Naive thymus-derived CD8-positive, alpha-beta T cell (primary cell): Measurements from ENCODE around the gene C21orf91. TPM values are rescaled to one million over a fixed set of nuclear protein-coding genes. Genes with fewer than 3 reads are reported as not detected.
A peak's percentile ranks its signal among the peaks of the same experiment; 100 is the strongest.

Experiments
- ATAC-seq, 2 donors: fragments of 150-1000 bp; cut with Tn5 transposase in 1 of 2; sonication (Bioruptor Pico), chemical (Tn5 transposase) in 1 of 2; 1 replicate in 1 of 2; 2 replicates in 1 of 2; pipeline ENCODE4 v1.10.0; 2021; ENCODE audit warnings: mild to moderate bottlenecking in 2 of 2, moderate library complexity in 2 of 2
- POLR2A ChIA-PET: fragments of 350-600 bp; sonication (Branson Sonifier 250); formaldehyde crosslinking; loops from one replicate; lab custom pipeline; 2021; ENCODE audit warnings: antibody characterized with exemption; lab: Charles Lee
- DNase-seq, 10 donors: peaks; one replicate each; pipeline versions ENCODE4 v3.0.0 to v3.0.0-alpha.2; 2020 to 2022
- H3K27ac Mint-ChIP-seq, 10 donors: one replicate each; pipeline ENCODE4 v1.8.0; 2020 to 2022; ENCODE audit warnings: mild to moderate bottlenecking in 10 of 10, mixed read lengths in 10 of 10, moderate library complexity in 4 of 10, inconsistent platforms in 1 of 10
- H3K27me3 Mint-ChIP-seq, 5 donors: one replicate each; pipeline ENCODE4 v1.8.0; 2021 to 2022; ENCODE audit warnings: mixed read lengths in 5 of 5
- H3K36me3 Mint-ChIP-seq, 3 donors: one replicate each; pipeline ENCODE4 v1.8.0; 2020 to 2022; ENCODE audit warnings: mixed read lengths in 3 of 3, mild to moderate bottlenecking in 2 of 3, inconsistent platforms in 1 of 3
- H3K4me1 Mint-ChIP-seq, 4 donors: one replicate each; pipeline ENCODE4 v1.8.0; 2021 to 2022; ENCODE audit warnings: mixed read lengths in 4 of 4
- H3K4me3 Mint-ChIP-seq, 10 donors: one replicate each; pipeline ENCODE4 v1.8.0; 2020 to 2022; ENCODE audit warnings: mild to moderate bottlenecking in 10 of 10, mixed read lengths in 10 of 10, moderate library complexity in 6 of 10, inconsistent platforms in 1 of 10
- H3K9me3 Mint-ChIP-seq, 9 donors: one replicate each; pipeline ENCODE4 v1.8.0; 2020 to 2022; ENCODE audit warnings: mixed read lengths in 9 of 9, mild to moderate bottlenecking in 3 of 9, inconsistent platforms in 1 of 9, moderate library complexity in 1 of 9
- polyA plus RNA-seq, 3 donors: library from polyadenylated mRNA; unstranded; fragments of 300-500 nt; fragmentation: Illumina TruSeq; gene quantifications; one replicate each; pipeline ENCODE4 v1.2.3, GENCODE V29; 2021
- total RNA-seq, 8 experiments: library from RNA in 2 of 8; stranded (reverse) in 2 of 8; gene quantifications; one replicate each; pipeline ENCODE4 v1.2.3 and lab custom pipeline; 2021 to 2026

The C21orf91 gene
- total and polyA plus RNA-seq, 5 experiments from 2014 or later = 30.7 to 56.4 (median 40.3) TPM

DNA sequence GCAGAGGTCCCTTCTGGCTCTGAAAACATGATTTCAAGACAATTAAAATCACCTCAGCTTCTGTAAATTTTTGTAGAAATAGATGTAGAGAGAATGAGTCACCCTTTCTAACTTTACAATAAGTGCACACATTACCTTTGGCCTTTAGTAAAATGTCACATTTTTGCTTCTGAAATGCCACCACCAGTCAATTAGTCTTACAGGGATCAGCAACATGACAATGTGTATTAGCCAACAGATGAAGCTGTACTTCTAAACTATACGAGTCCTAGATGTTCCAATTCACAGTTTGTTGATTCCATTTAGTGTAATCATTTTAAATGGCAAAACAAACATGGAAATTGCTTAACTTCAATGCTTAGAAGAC is 23.1 kb downstream of the C21orf91 start:
- DNase-seq (no peak), ATAC-seq (no peak)
- Mint-ChIP-seq H3K27ac (peak overlapping the region; percentile 32 to 93 (median 78)), H3K36me3 (peaks cover 0 to 43% (median 11%) of the 10 kb centered on the region in 3 donors), H3K4me3 (peak overlapping the region in 7 of 10 donors; percentile 2 to 65 (median 34)), H3K27me3 (no peaks in the 10 kb centered on the region), H3K9me3 (no peaks in the 10 kb centered on the region), H3K4me1 (peaks cover 12 to 77% (median 47%) of the 10 kb centered on the region in 4 donors)
- POLR2A ChIA-PET = interaction anchor here (0.9 to 2.4 kb wide), 4 partner anchors 8 to 24 kb away, joined by 3 to 9 read pairs (median 4); partner anchors contain the start of gene C21orf91

DNA sequence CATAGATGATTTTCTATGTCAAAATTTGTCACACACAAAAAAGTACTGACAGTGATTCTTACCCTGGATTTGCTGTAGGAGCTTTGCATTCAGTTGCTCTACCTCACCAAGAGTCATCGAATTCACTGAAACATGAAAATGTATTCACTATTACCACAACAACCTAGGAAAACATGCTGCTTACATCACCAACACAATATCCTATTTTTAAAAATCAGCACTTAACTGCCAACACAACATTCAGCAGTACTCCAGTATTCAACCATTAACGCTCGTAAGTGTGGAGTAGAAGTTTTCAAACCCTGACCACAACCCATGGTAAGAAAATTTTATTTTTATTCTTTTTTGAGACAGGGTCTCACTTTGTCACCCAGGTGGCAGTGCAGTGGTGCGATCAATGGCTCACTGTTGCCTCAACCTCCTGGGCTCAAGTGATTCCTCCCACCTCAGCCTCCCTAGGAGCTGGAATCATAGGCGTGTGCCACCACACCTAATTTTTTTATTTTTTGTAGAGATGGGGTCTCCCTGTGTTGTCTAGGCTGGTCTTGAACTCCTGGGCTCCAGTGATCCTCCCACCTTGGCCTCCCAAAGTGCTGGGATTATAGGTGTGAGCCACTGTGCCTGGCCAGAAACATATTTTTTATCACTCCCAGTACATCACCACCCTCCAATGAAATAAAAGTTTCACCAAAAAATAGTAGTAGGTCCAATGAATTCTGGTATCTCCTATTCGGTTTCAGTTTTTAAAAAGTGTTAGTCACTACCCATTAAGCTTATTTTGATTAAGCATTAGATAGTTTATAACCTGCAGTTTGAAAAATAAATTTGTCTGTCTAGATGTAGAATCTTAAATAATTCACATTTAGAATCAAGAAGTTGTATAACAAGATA is 23.8 kb downstream of the C21orf91 start:
- Mint-ChIP-seq H3K27ac (peak overlapping the region; percentile 32 to 93 (median 86)), H3K4me3 (peak overlapping the region in 8 of 10 donors; percentile 34 to 82 (median 58)), H3K27me3 (no peaks in the 10 kb centered on the region), H3K9me3 (no peaks in the 10 kb centered on the region), H3K36me3 (peaks cover 0 to 42% (median 10%) of the 10 kb centered on the region in 3 donors), H3K4me1 (peaks cover 14 to 76% (median 49%) of the 10 kb centered on the region in 4 donors)
- no peak for DNase-seq
- POLR2A ChIA-PET = interaction anchor here (0.9 to 2.4 kb wide), 6 partner anchors 9 to 24 kb away, joined by 3 to 9 read pairs (median 4); partner anchors contain the start of gene C21orf91
- peak; percentile 27 to 51 for ATAC-seq

DNA sequence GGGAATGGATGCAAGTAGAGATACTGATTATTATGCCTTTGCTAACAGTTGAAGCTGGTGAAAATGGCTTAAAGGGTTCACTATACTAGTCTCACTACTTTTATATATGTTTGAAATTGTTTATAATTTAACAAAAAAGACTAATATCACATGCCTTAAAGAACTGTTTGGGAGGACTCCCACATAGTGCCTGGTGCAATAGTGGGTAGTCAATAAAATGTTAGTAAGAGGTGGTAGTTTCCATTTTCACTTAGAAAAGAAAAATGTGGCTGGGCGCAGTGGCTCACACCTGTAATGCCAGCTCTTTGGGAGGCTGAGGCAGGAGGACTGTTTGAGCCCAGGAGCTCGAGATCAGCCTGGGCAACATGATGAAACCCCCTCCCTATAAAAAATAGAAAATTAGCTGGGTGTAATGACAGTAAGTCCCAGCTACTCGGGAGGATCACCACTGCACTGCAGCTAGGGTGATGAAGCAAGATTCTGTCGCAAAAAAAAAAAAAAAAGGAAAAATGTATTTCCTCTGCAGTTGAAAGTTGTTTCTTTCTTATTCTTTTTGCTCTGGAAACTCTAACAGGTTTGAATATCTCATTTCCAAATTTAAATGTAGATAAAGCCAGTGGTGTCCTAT is 24.5 kb downstream of the C21orf91 start:
- Mint-ChIP-seq H3K9me3 (no peaks in the 10 kb centered on the region), H3K36me3 (peaks cover 0 to 42% (median 10%) of the 10 kb centered on the region in 3 donors), H3K27me3 (no peaks in the 10 kb centered on the region), H3K27ac (peak overlapping the region; percentile 32 to 93 (median 90)), H3K4me3 (peak overlapping the region; percentile 65 to 82 (median 79)), H3K4me1 (peaks cover 16 to 83% (median 51%) of the 10 kb centered on the region in 4 donors)
- ATAC-seq (peak; percentile 30 to 34), DNase-seq (no peak)
- POLR2A ChIA-PET = interaction anchor here (1.3 to 2.4 kb wide), 4 partner anchors 12 to 25 kb away, joined by 4 to 9 read pairs (median 5); partner anchors contain the start of gene C21orf91

DNA sequence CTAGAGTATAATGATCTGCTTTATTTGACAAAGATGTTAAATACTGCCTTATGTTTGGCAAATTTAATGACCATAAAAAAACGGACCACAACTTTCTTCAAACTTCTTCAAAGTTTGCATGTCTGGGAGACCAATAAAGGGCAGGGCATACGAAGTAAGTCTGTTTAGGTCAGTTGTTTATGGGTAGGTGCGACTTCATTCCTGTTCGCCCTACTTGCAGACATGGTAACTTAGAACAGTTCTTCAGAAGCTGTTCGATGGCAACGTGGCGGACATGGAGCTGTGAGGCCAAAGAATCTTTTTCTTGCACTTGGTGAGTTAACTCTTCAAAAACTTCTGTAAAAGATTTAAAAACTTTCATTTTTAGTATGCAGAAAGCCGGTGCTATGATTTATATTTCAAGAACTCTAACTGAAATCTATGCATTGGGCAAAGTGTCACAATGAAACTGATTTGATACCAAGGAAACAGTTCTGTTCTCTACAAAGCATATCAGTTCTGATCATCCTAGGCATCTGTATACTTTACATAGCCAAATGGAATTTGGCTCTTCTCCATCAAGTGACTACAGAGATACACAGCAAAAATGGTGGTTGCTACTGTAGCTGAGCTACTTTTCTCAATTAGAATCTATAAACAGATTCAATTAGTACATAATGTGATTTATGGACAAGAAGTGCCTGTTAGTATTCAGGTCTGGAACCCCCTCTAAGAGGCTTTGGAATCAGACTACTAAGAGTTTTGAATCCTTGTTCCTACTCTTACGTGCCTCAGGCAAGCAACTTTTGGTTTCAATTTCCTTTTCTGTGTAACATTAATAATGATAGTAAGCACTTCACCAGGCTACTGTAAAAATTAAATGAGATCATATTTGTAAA is 25.7 kb downstream of the C21orf91 start:
- peaks cover 0 to 42% (median 10%) of the 10 kb centered on the region in 3 donors for H3K36me3 Mint-ChIP-seq

DNA sequence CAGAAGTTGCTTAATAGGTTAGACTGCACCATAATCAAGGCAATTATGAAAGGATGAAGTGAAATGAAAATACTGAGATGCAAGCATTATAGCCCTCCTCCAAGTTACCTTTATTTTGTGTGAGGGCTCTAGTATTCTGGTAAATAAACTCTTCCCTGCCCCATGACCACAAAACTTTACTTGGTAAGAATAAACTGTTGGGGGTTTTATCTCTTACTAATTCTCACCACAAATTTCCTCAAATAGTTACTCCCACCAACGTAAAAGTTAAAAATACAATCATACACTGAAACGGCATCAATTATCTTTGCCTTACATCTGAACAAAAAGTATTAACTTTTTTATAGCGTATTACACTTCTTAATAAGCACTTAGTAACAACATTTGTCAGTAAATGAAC is 29.5 kb downstream of the C21orf91 start:
- Mint-ChIP-seq H3K36me3 (peaks cover 0 to 39% (median 26%) of the 10 kb centered on the region in 3 donors), H3K9me3 (peaks cover 0 to 4% (median 0%) of the 10 kb centered on the region in 9 donors), H3K27ac (peak overlapping the region; percentile 4 to 89 (median 64)), H3K4me3 (peak overlapping the region in 9 of 10 donors; percentile 8 to 64 (median 46)), H3K27me3 (no peaks in the 10 kb centered on the region), H3K4me1 (peaks cover 31 to 93% (median 68%) of the 10 kb centered on the region in 4 donors)
- ATAC-seq (peak in 1 of 2 donors; percentile 10), DNase-seq (no peak)
- POLR2A ChIA-PET = no interaction called here

More for the DNA sequence above, 25.7 kb downstream of the C21orf91 start:
- DNase-seq (peak in 3 of 10 donors; percentile 27 to 41 (median 38)), ATAC-seq (peak; percentile 56 to 62)
- H3K27me3 Mint-ChIP-seq = no peaks in the 10 kb centered on the region
- H3K4me1 Mint-ChIP-seq = peaks cover 18 to 84% (median 53%) of the 10 kb centered on the region in 4 donors
- POLR2A ChIA-PET = interaction anchor here (1.6 to 2.4 kb wide), 2 partner anchors 11 to 26 kb away, joined by 6 to 9 read pairs; partner anchors contain the start of gene C21orf91
- H3K27ac Mint-ChIP-seq = peak overlapping the region; percentile 32 to 93 (median 90)
- H3K9me3 Mint-ChIP-seq = no peaks in the 10 kb centered on the region
- peak overlapping the region; percentile 65 to 82 (median 79) for H3K4me3 Mint-ChIP-seq

DNA sequence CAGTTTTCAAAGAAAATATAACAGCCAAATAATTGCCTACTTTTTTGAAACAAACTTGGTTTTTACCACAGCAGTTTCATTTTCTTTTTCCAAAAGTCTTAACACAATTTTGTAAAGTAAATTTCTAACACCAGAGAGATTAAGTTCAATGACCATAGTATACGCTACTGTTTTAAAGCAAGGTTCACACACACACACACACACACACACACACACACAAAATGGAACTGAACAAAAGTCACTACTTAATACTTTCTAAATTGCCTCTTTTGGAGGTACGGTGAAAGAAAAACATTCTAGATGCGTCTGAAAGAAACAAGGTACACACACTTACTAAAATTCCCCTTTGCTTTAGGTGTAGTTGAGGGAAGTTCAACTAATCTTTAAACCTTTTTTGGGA is 30.1 kb downstream of the C21orf91 start:
- POLR2A ChIA-PET = no interaction called here
- no peak for ATAC-seq

DNA sequence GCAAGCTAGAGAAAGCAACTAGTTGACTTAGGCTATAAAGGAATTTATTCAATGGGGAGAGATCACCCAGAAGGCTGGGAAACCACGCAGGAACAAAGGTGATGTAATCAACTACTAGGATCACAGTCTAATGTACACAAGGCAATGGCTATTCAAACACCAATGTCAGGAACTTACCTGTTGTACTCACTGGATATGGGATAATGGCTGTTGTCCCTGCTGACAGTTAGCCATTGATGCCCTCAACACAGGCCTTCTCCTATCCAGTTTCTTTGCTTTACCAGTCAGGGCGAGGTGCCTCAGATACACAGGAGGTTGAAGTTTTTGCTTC is 32.3 kb downstream of the C21orf91 start:
- DNase-seq = no peak
- H3K27me3 Mint-ChIP-seq = no peaks in the 10 kb centered on the region
- H3K4me1 Mint-ChIP-seq = peaks cover 47 to 98% (median 86%) of the 10 kb centered on the region in 4 donors
- H3K9me3 Mint-ChIP-seq = peaks cover 0 to 5% (median 0%) of the 10 kb centered on the region in 9 donors
- peak overlapping the region; percentile 47 to 90 (median 83) for H3K27ac Mint-ChIP-seq
- H3K4me3 Mint-ChIP-seq = peak overlapping the region in 9 of 10 donors; percentile 7 to 66 (median 53)
- ATAC-seq = no peak
- POLR2A ChIA-PET = interaction anchor here (1.4 kb wide), 1 partner anchor 31 kb away, joined by 4 read pairs; no protein-coding TSS in a partner anchor
- peaks cover 0 to 26% (median 19%) of the 10 kb centered on the region in 3 donors for H3K36me3 Mint-ChIP-seq

More for the DNA sequence above, 30.1 kb downstream of the C21orf91 start:
- Mint-ChIP-seq H3K27ac (peak overlapping the region; percentile 3 to 90 (median 70)), H3K9me3 (peaks cover 0 to 5% (median 0%) of the 10 kb centered on the region in 9 donors), H3K4me1 (peaks cover 37 to 93% (median 70%) of the 10 kb centered on the region in 4 donors), H3K27me3 (no peaks in the 10 kb centered on the region), H3K4me3 (peak overlapping the region in 8 of 10 donors; percentile 29 to 74 (median 60)), H3K36me3 (peaks cover 0 to 39% (median 26%) of the 10 kb centered on the region in 3 donors)
- no peak for DNase-seq

DNA sequence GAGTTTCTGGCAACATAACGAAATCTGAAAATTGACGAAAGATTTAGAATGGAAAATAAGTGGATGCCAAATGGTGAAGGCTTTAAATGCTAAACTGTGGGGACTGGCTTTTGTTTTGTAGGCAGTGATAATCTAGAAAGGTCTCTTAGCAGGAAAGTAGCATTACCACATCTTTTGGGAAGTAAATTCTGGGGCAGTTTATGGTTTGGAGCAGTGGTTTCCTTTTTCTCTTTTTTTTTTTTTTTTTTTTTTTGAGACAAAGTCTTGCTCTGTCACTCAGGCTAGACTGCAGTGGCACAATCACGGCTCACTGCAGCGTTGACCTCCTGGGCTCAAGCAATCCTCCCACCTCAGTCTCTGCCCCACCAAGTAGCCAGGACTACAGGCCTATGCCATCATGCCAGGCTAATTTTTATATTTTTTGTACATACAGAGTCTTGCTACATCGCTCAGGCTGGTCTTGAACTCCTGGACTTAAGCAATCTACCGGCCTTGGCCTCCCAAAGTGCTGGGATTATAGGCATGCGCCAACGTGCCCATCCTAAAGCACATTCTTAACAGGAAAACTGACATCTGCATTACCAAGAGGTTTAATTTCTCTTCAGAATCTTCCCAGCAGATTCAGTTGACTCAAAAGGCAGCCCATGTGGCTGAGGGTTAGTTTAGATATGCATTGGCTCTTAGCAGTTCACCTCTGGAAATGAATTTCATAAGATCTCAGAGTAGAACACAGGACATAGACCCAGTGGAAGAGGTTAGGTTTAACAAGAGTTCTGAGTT is 32.9 kb downstream of the C21orf91 start:
- H3K4me1 Mint-ChIP-seq = peaks cover 52 to 98% (median 88%) of the 10 kb centered on the region in 4 donors
- H3K9me3 Mint-ChIP-seq = peaks cover 0 to 5% (median 0%) of the 10 kb centered on the region in 9 donors
- DNase-seq = no peak
- ATAC-seq = no peak
- no peaks in the 10 kb centered on the region for H3K27me3 Mint-ChIP-seq
- peak overlapping the region in 7 of 10 donors; percentile 2 to 79 (median 56) for H3K4me3 Mint-ChIP-seq
- H3K36me3 Mint-ChIP-seq = peaks cover 0 to 20% (median 19%) of the 10 kb centered on the region in 3 donors
- POLR2A ChIA-PET = no interaction called here
- peak overlapping the region; percentile 24 to 93 (median 86) for H3K27ac Mint-ChIP-seq

DNA sequence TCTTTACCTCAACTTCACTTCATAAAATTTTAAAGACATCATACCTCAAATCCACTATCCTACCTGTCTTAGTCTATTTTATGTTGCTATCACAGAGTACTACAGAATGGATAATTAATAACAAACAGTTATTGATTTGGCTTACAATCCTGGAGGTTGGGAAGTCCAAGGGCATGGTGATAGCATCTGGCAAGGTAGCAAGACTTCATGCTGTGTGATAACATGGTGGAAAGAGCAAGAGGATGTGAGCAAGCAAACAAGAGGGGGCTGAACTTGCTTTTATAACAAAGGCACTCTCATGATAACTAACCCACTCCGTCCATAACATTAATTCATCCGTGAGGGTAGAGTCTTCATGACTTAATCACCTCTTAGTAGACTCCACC is 33.8 kb downstream of the C21orf91 start:
- no peaks in the 10 kb centered on the region for H3K27me3 Mint-ChIP-seq
- peaks cover 0 to 17% (median 16%) of the 10 kb centered on the region in 3 donors for H3K36me3 Mint-ChIP-seq
- DNase-seq (no peak), ATAC-seq (no peak)
- peak overlapping the region; percentile 81 to 95 (median 90) for H3K27ac Mint-ChIP-seq
- peaks cover 0 to 5% (median 0%) of the 10 kb centered on the region in 9 donors for H3K9me3 Mint-ChIP-seq
- peak overlapping the region in 9 of 10 donors; percentile 11 to 88 (median 85) for H3K4me3 Mint-ChIP-seq
- POLR2A ChIA-PET = no interaction called here
- peaks cover 59 to 99% (median 91%) of the 10 kb centered on the region in 4 donors for H3K4me1 Mint-ChIP-seq

DNA sequence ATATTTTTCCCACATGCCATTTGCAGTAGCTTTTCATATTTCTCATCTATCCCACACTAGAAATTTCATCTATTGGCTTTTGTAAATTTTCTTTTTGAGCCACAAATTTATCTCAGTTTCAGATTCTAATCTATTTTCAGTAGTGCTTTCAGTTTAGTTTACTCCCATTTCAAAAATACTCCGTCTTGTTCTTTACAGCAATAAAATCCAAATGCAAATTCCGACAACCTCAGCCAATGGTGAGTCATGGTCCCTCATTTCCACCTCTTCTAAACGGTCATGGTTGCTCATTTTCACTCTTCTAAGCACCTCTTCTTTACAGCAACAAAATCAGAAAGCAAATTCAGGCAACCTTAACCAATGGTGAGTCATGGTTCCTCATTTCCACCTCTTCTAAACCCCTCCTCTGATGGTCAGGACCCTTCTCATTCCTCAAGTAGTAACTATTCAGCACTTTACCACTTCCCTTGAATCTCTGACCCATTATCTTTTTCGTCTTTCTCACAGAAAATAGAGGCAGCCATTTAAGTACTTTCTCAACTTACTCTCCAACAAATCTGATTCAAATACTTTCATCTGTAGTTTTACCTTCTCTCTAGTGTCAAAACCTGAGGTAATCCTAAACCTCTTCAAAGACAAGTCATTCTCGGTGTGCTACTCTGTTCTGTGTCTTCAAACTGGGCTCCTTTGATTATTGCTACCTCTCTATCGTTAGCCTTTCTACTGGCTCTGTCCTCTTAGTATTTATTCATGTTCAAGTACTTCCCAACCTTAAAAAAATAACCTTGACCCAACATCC is 34.4 kb downstream of the C21orf91 start:
- ATAC-seq (peak in 1 of 2 donors; percentile 21), DNase-seq (no peak)
- POLR2A ChIA-PET = interaction anchor here (0.8 to 4.6 kb wide), 3 partner anchors 9 to 34 kb away, joined by 3 to 63 read pairs (median 16); partner anchors contain the start of gene C21orf91
- Mint-ChIP-seq H3K36me3 (peaks cover 0 to 17% (median 16%) of the 10 kb centered on the region in 3 donors), H3K9me3 (peaks cover 0 to 5% (median 0%) of the 10 kb centered on the region in 9 donors), H3K4me3 (peak overlapping the region in 9 of 10 donors; percentile 64 to 88 (median 85)), H3K4me1 (peaks cover 64 to 99% (median 95%) of the 10 kb centered on the region in 4 donors), H3K27ac (peak overlapping the region; percentile 81 to 95 (median 90)), H3K27me3 (no peaks in the 10 kb centered on the region)
